Esophagus squamous epithelium (tissue), 4 donors: Measurements from ENCODE around the gene ZNF609.

Experiments
- CTCF ChIP-seq, 6 experiments: fragments of 450-650 bp in 4 of 6; fragments of 200-600 bp in 2 of 6; sonication (generic) in 2 of 6; IDR thresholded peaks; one replicate each; pipeline ENCODE4 v1.5.1; 2016 to 2019; ENCODE audit warnings: antibody characterized with exemption in 6 of 6, mild to moderate bottlenecking in 4 of 6, moderate library complexity in 4 of 6
- POLR2A ChIP-seq, 4 donors: fragments of 450-650 bp; IDR thresholded peaks; one replicate each; pipeline ENCODE4 v1.6.1; 2017; ENCODE audit warnings: antibody characterized with exemption in 4 of 4, mild to moderate bottlenecking in 4 of 4, moderate library complexity in 3 of 4

GRCh38 chr15:64513823-64514222, 53.4 kb downstream of the ZNF609 start:
- TF ChIP-seq POLR2A (IDR thresholded peaks at IDR 0.05): no peak
- TF ChIP-seq CTCF (IDR thresholded peaks at IDR 0.05): no peak
